GM19351 (cell line): ENCODE measurements around the gene TSHZ1.

Source experiments
- ATAC-seq: cut with Tn5 transposase; IDR thresholded peaks from one replicate; pipeline ENCODE4 v1.9.1; 2021; ENCODE audit warnings: mild to moderate bottlenecking, moderate library complexity; ENCODE audit not compliant: unreplicated experiment

Gene TSHZ1

DNA sequence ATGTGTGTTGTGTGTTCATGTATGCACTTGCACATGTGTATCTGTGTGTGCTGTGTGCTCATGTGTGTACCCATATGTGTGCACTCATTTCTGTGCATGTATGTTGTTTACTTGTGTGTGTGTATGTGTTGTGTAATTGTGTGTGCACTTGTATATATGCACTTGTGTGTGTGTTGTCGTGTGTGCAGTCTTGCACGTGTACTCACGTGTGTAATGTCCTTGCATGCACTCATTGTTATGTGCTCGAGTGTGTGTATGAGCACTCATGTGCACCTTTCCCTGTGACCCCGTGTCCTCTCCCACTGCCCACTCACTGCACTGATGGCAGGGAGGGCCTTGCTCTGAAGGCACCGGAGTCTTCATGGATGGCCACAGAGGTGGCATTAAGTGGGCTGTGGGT, 124.9 kb downstream of the TSHZ1 start:
- no peak for ATAC-seq

DNA sequence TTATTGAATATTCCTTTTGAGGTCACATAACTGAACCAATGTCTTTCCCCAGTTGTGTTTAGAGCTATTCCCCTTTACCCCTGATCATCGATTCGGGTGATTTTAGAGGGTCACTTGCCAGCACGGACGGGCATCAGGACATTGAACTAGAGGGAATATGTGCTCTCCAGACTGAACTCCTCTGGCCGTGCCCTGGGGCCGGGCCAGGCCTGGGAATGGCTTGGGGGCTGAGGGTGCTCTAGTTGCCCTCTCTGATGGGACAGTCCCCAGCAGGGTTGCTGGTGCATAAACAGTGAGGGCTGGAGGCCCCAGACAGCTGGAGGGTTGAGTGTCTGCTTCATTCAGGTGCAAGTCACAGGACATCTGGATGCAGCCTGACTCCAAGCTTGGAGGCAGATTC, 126.2 kb downstream of the TSHZ1 start:
- no peak for ATAC-seq

DNA sequence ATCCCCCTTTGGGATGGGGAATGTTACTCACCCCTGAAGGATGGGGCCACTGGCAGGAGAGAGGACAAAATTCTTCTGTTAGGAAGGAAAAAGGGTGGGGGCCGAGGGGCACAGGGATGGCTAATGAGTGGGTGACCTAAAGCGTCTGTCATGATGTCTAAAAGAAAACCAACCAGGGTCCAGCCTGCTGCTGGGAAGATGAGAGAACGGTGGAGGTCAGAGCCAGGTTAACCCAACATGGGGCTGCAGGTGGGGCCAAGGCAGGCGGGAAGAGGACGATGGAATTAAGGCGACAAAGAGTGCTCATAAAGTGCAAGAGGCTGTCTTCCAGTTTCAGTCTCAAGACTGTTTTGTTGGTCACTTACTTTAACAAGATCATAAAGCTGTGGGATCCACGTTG, 126.8 kb downstream of the TSHZ1 start:
- no peak for ATAC-seq

DNA sequence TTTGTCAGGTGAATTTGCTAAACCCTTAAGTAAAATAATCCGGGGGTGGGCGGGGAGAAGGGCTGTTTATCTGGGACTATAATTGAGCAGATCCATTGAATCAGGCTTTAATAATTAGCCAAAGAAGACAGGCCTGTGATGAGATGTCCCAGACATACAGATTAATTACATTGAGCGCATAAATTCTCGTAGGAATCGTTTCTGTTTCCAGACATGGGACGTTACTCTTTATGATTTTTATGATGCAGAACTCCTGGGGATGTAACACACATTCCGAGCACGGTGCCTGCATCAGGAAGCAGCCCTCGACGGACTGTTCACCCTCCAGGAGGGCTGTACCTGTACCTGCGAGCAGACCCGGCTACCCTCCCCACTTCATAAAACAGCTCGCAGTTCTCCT, 128.0 kb downstream of the TSHZ1 start:
- no peak for ATAC-seq
